ENCODE measurements around the gene EPN3.
A peak's percentile ranks its signal among the peaks of the same experiment; 100 is the strongest.

The EPN3 gene

DNA sequence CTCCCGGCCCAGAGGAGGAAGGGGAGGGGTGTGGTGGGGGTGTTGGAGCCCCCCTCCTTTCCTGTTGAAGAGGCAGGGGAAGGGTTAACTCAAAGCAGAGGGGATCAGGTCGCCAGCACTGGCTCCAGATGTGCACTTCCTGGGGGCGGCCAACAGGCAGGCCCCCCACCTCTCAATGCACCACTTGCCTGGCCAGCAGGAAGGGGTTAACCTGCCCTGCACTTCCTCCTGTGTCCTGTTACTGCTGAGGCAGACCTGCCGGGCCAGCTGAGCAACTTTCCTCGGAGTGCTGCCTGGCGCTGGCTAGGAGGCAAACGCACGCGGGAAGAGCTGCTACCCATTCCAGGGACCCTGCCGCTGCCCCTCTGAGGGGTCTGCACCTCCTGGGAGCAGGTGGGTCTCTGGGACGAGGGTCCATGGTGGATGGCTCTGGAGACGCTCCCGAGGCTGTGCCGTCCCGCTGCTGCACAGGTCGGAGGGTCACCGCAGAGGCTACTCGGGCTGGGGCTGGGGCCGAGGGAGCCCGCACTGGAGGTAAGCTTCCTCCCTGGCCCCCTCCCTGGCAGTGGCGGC is at the start of gene EPN3:
TSS of gene EPN3 (plus strand) at position 284 of the 573 bp plus-strand sequence. CDS start 3,822 bp downstream, outside the sequence.
- Mint-ChIP-seq H3K4me1 (peaks cover 32% of the 10 kb centered on the region), H3K4me3 (no peak within 1 kb of the TSS), H3K27ac (no peak within 1 kb of the TSS), H3K36me3 (no peaks in the 10 kb centered on the region), H3K9me3 (no peaks in the 10 kb centered on the region)
- DNase-seq (ENCODE audit: low spot score in 2 of 2) (no peak), ATAC-seq (no peak)

DNA sequence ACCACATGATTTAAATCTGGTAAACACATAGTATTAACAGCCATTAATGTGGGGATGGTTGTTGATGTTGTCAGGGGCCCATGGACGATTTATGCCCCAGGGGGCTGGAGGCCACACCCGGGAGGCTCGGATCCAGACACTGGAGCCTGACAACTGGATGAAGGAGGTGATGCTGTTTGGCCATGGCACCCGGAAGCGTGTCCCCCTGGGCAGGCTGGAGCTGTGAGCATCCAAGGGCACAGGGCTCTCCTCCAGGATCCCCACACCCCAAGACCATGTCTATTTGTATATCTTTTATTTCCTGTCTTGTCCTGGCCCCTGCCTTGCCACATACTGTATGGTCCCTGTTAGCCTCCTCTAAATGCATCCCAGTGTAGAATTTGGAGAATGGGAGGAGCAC is 49.3 kb upstream of the EPN3 start:
- H3K27ac Mint-ChIP-seq, result no peak overlapping the region

DNA sequence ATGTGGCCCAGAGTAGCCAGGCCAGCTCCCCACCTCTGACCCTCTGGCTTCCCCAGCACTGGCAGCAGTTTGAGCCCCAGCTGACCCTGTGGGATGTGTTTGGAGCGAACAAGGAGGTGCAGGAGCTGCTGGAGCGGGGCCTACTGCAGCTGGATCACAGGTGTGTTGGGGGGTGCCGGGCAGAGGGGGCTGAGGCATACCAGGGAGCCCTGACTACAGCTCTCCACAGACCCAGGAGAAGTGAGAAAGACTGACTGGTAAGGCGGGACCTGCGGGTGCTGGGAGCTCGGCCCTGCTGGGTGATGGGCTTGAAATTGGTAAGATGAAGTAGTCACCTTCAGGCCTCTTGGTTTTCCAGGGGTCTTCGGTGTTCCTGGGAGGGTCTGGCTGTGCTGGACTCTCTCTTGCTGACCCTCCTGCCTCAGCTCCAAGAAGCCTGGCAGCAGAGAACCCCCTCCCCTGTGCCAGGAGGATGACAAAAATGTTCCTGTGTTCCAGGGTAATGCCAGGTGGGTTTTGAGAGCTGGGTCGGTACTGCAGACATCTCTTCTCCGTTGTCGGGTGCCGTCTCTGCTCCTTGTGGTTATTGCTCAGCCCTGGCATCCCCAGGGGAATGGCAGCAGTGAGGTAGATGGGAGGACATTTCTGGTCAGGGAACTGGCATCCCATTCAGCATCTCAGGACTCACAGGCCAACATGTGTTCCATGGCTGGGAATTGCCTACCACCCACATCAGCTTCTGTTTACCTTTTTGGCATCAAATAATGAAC is 48.0 kb upstream of the EPN3 start:
- Mint-ChIP-seq H3K36me3 (peaks cover 45% of the 10 kb centered on the region), H3K4me3 (no peak overlapping the region), H3K27ac (no peak overlapping the region), H3K4me1 (peaks cover 21% of the 10 kb centered on the region), H3K9me3 (no peaks in the 10 kb centered on the region)
- ATAC-seq (no peak), DNase-seq (ENCODE audit: low spot score in 2 of 2) (no peak)

More for the DNA sequence above, 49.3 kb upstream of the EPN3 start:
- Mint-ChIP-seq H3K36me3 (peaks cover 51% of the 10 kb centered on the region), H3K9me3 (no peaks in the 10 kb centered on the region), H3K4me1 (peaks cover 28% of the 10 kb centered on the region), H3K4me3 (no peak overlapping the region)
- ATAC-seq (no peak), DNase-seq (ENCODE audit: low spot score in 2 of 2) (no peak)

DNA sequence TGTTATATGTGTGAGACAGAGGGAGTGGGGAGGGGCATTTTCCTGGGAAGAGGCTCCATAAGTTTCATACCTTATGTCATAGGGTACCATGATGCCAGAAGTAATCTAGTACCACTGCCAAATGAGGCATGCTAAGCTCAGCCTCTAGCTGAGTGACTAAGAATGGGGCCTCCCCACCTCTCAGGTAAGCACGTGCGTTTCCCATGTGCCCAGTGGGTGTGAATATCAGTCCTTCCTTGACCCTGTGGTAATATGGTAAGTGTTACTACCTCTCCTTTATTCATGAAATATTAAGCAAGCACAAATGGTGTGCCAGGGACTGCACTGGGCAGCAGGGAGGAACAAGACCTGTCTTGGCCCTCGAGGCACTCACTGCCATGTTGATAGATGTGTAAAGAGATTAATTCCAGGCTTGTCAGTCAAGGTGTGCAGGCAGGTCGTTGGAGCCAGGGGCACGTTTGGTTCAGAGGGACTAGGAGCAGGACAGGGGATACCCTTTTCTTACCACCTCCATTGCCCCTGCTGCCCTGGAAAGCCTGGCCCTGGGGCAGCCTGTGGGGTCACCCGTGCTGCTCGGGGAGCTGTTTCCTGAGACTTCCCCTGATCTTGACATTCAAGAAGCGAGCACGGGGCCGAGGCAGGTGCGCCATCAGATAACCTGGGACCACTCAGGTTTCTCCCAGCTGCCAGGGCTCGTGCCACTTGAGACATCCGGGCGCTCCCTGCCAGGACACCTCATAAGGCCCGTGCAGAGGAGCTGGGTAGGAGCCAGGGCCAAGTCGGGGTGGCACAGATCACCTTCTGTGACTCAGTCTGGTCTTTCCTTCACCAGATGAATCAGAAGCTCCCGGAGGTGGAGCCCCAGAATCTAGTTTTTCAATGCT is 45.1 kb upstream of the EPN3 start:
- no peak for DNase-seq (ENCODE audit: low spot score in 2 of 2)
- Mint-ChIP-seq H3K27ac (no peak overlapping the region), H3K4me3 (no peak overlapping the region), H3K9me3 (no peaks in the 10 kb centered on the region), H3K4me1 (peaks cover 6% of the 10 kb centered on the region), H3K36me3 (peaks cover 39% of the 10 kb centered on the region)
- ATAC-seq, result peak; percentile 82

DNA sequence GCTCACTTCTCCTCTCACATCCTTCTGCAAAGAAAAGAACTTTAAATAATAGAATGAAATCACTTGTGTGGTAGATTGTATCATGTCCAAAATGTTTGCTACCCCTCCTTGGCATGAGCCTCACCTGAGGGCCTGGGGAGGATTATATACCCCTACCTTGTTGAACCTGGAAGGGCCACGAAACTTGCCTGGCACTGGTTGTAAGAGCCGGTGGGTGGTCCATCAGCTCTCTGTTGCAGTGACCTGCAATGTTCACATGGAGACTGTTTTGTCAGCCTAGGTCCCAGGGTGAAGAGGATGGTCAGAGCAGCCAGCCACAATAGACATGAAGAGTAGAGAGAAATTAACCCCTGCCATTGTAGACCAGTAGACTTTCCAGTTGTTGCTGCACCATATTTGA is 43.7 kb upstream of the EPN3 start:
- no peaks in the 10 kb centered on the region for H3K9me3 Mint-ChIP-seq
- no peaks in the 10 kb centered on the region for H3K4me1 Mint-ChIP-seq
- H3K27ac Mint-ChIP-seq, result no peak overlapping the region
- no peak overlapping the region for H3K4me3 Mint-ChIP-seq
- ATAC-seq (no peak), DNase-seq (ENCODE audit: low spot score in 2 of 2) (no peak)
- peaks cover 25% of the 10 kb centered on the region for H3K36me3 Mint-ChIP-seq

DNA sequence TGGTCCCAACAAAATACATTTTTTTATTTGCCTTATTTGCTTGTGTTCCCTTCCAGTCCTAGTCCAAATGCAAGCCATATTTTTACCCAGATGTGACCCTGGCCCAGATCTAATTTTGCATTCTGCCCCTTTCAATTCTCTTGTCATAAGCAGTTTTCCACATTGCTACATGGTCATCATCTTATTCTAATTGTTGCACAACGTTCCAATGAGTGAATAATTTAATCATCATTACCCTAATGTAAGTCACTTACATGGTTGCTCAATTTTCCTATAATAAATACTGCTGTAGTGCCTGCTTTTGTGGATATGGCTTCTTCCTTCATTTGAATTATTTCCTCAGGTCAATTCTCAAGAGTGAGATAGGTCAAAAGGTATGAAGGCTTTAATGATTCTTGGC is 41.0 kb upstream of the EPN3 start:
- no peak overlapping the region for H3K4me3 Mint-ChIP-seq
- no peak overlapping the region for H3K27ac Mint-ChIP-seq
- peaks cover 5% of the 10 kb centered on the region for H3K36me3 Mint-ChIP-seq
- no peak for ATAC-seq
- H3K9me3 Mint-ChIP-seq, result no peaks in the 10 kb centered on the region
- no peak for DNase-seq (ENCODE audit: low spot score in 2 of 2)
- no peaks in the 10 kb centered on the region for H3K4me1 Mint-ChIP-seq

DNA sequence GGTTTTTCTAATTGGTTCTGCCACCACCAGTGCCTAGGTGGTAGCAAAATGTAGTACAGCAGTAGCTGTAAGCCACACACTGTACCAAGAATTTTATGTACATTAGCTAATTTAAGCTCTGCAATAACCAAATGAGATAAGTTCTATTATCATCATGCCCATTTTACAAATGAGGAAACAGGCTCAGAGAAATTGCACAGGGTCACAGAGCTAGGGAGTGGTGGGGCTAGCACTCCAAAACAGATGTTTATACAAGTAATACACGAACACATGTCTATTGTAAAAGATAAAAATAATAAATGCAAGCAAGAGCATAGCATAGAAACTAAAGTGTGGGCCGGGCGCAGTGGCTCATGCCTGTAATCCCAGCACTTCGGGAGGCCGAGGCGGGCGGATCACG is 40.3 kb upstream of the EPN3 start:
- H3K27ac Mint-ChIP-seq, result no peak overlapping the region
- H3K4me3 Mint-ChIP-seq, result no peak overlapping the region
- ATAC-seq, result no peak

DNA sequence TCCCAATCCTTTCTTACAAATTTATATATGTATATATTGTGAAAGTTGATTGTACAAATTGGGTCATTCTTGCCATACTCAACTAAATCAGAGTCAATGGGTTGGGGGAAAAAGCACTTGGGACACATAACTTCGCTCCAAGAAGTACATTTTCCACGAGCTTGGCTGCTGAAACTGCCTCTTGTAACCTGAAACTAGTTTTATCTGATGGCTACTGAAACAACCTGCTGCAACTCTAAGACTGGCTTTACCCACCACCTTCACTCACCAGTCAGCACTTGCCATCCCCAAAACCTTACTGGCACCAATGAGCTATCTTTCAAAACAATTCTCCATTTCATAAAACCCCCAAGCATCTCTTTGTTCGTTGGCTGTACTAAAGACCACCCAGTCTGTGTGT is 38.8 kb upstream of the EPN3 start:
- ATAC-seq (no peak), DNase-seq (ENCODE audit: low spot score in 2 of 2) (no peak)
- no peaks in the 10 kb centered on the region for H3K36me3 Mint-ChIP-seq
- no peaks in the 10 kb centered on the region for H3K4me1 Mint-ChIP-seq
- no peaks in the 10 kb centered on the region for H3K9me3 Mint-ChIP-seq
- H3K4me3 Mint-ChIP-seq, result no peak overlapping the region
- no peak overlapping the region for H3K27ac Mint-ChIP-seq

More for the DNA sequence above, 40.3 kb upstream of the EPN3 start:
- H3K4me1 Mint-ChIP-seq, result no peaks in the 10 kb centered on the region
- H3K9me3 Mint-ChIP-seq, result no peaks in the 10 kb centered on the region
- DNase-seq (ENCODE audit: low spot score in 2 of 2), result no peak
- no peaks in the 10 kb centered on the region for H3K36me3 Mint-ChIP-seq

DNA sequence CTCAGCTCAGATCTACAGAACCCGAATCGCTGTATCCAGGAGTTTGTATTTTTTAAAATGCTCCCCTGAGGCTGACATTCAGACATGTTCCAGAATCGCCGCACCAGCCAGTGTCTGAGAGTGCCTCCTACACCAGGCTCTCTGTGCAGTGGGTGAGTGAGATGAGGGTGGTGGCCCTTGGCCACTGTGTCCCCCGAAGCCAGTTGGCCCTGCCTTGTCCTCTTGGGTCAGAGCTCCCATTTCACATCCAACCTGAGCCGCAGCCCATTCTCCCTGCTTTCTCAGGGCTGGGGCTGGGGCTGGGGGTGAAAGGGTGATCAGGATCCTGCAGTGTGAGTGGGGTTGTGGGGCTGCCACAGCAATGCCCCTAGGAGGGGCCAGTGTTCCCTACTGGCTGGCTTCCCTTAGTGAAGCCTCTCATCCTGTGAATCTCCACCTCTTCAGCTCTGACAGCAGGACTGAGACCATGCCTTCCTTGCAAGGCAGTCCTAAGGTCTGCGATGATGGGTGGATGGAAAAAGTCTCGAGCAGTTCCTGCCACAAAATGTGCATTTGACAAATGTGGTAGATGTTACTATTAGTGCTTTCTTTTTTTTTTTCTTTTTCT is 37.2 kb upstream of the EPN3 start:
- no peak for DNase-seq (ENCODE audit: low spot score in 2 of 2)
- Mint-ChIP-seq H3K4me3 (no peak overlapping the region), H3K4me1 (no peaks in the 10 kb centered on the region), H3K9me3 (no peaks in the 10 kb centered on the region), H3K36me3 (no peaks in the 10 kb centered on the region), H3K27ac (no peak overlapping the region)
- ATAC-seq, result no peak

DNA sequence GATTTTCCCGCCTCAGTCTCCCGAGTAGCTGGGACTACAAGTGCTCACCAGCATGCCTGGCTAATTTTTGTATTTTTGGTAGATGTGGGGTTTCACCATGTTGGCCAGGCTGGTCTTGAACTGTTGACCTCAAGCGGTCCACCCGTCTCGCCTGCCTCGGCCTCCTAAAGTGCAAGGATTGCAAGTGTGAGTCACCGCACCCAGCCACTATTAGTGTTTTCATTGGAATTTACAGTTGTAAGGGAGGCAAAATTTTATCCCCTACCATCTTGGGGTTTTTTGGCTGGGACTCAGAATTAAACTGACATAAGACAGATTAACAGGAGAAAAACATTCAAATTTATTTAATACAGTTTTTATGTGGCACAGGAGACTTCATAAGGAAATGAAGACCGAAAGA is 36.6 kb upstream of the EPN3 start:
- Mint-ChIP-seq H3K27ac (no peak overlapping the region), H3K4me1 (no peaks in the 10 kb centered on the region), H3K36me3 (no peaks in the 10 kb centered on the region), H3K9me3 (no peaks in the 10 kb centered on the region), H3K4me3 (no peak overlapping the region)
- DNase-seq (ENCODE audit: low spot score in 2 of 2) (no peak), ATAC-seq (no peak)

DNA sequence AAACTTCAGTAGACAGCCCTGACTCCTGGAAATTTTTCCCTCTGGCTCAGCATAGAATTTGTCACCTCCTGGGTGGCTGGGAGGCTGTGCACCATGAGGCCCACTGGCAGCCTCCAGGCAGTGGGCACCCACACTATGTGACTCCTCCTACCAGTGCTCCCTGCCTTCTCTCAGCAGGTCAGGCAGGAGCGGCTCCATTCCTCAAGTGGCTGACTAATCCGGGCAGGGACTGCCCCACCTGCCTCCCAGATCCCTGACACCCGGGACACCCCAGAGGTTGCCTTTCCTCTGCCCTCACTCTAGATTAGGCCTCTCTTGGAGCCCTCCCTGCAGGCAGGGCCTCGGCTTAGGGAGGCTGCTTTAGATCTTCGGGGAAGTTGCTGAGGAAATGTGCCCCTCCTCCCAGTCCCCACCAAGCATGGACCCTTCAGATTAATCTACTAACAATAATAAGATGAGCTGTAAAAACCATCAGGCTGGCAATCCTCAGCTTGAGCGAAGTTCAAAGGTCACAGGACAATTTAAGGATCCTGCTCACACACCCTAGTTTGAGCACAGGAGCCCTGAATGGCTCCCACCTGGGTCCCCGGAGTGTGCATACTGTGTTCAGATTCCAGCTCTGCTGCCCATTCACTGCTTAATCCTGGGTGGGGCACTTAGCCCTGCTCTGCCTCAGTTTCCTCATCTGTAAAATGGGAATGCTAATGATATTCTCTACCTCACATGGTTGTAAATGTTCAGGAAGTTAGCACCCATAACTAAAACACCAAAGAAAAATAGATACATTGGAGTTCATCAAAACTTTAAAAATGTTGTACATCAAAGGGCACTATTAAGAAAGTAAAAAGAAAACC is 34.3 kb upstream of the EPN3 start:
- ATAC-seq (no peak), DNase-seq (ENCODE audit: low spot score in 2 of 2) (no peak)
- Mint-ChIP-seq H3K4me1 (no peaks in the 10 kb centered on the region), H3K27ac (no peak overlapping the region), H3K4me3 (no peak overlapping the region), H3K9me3 (no peaks in the 10 kb centered on the region), H3K36me3 (no peaks in the 10 kb centered on the region)

DNA sequence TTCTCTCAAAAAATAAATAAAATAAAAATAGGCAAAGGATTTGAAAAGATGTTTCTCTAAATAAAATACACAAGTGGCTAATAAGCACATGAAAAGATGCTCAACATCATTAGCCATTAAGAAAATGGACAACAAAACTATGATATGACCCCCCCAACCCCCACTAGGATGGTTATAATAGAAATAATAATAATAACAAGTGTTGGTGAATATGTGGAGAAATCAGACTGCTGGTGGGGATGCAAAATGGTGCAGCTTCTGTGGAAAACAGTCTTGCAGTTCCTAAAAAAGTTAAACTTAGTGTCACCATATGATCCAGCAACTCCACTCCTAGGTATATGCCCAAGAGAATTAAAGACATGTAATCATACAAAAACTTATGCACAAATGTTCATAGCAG is 33.3 kb upstream of the EPN3 start:
- no peaks in the 10 kb centered on the region for H3K36me3 Mint-ChIP-seq
- H3K9me3 Mint-ChIP-seq, result no peaks in the 10 kb centered on the region
- ATAC-seq (no peak), DNase-seq (ENCODE audit: low spot score in 2 of 2) (no peak)
- no peak overlapping the region for H3K4me3 Mint-ChIP-seq
- H3K27ac Mint-ChIP-seq, result no peak overlapping the region
- H3K4me1 Mint-ChIP-seq, result peaks cover 7% of the 10 kb centered on the region

DNA sequence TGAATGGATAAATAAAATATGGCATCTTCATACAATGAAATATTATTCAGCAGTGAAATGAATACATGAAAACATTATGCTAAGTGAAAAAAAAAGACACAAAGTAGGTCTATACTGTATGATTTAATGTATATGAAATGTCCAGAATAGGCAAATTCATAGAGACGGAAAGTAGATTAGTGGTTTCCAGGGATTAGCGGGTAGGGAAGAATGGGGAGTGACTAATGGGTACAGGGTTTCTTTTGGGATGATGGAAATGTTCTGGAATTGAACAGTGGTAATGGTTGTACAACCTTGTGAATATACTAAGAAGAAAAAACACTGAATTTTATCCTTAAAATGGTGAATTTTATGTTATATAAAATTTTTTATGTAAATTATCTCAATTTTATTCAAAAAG is 32.8 kb upstream of the EPN3 start:
- H3K4me3 Mint-ChIP-seq, result no peak overlapping the region
- ATAC-seq (no peak), DNase-seq (ENCODE audit: low spot score in 2 of 2) (no peak)
- H3K27ac Mint-ChIP-seq, result no peak overlapping the region
- no peaks in the 10 kb centered on the region for H3K9me3 Mint-ChIP-seq
- no peaks in the 10 kb centered on the region for H3K36me3 Mint-ChIP-seq
- H3K4me1 Mint-ChIP-seq, result peaks cover 7% of the 10 kb centered on the region

DNA sequence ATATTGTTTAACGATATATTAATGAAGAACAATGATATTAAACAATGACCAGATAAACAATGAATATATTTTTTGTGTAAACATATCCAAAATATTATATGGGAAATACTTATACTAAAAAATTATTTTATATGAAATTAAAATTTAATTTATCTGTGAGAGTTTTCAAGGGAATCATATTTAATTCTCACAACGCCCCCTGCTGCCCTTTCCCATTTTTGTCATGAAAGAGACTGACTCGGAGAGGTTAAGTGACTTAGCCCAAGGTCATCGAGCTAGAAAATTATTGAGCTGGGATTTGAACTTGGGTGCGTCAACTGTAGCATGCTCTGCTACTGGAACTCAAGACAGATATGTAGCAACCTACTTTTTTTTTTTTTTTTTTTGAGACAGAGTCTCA is 31.5 kb upstream of the EPN3 start:
- H3K27ac Mint-ChIP-seq, result no peak overlapping the region

More for the DNA sequence above, 31.5 kb upstream of the EPN3 start:
- H3K9me3 Mint-ChIP-seq, result no peaks in the 10 kb centered on the region
- peaks cover 7% of the 10 kb centered on the region for H3K4me1 Mint-ChIP-seq
- H3K36me3 Mint-ChIP-seq, result no peaks in the 10 kb centered on the region
- ATAC-seq (no peak), DNase-seq (ENCODE audit: low spot score in 2 of 2) (no peak)
- H3K4me3 Mint-ChIP-seq, result no peak overlapping the region

Measured in stimulated activated effector memory CD8-positive, alpha-beta T cell treated with anti-CD3 and anti-CD28 coated beads, Interleukin-12 subunit alpha, Interleukin-12 subunit beta, amount 100 ng/mL, for 72 hours (primary cell).